HG03159 (cell line): ENCODE measurements around the gene ZBTB8A.
"Not testable (repeated sequence)": the region's sequence is repeated elsewhere in the genome, so short reads cannot be mapped to it uniquely, and the experiment has no call there.

Experiments
- ATAC-seq: cut with Tn5 transposase; IDR thresholded peaks from one replicate; pipeline ENCODE4 v1.9.1; 2021; ENCODE audit warnings: mild to moderate bottlenecking, moderate library complexity; ENCODE audit not compliant: unreplicated experiment

ZBTB8A gene

DNA sequence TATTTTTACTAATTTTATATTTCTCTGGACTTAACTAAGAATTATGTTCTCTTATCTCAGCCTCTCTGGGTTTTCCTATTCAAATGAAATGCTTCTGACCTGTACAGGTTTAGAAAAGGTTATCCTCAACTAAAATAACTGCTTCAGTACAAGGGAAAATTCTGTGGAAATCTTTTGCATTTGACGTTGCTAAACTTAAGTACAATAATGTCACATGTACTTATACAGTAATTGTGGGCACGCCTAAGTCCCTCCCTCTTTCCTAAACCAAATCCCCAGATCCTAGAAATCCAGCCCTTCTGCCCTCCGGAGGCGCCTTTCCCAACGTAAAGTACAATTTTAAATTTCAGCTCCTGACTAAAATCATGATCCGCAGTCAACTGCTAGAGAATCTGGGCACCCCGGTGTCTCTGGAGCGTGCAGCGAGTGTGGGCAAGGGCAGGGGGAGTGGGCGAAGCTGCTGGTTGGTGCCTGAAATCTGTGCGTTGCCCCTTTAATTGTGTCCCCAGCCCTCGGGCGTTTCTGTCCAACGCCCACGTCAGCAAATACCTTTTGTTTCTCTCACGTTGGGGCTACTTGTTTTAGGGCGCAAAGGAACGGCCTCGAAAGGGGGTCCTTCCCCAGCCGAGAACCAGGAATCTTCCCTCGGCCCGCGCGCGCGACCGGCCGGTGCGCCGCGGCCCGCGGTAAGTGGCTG, at the start of gene ZBTB8A:
ZBTB8A (plus strand) TSS at position 541 of the 697 bp plus-strand sequence. CDS start 53,505 bp downstream, outside the sequence.
- ATAC-seq: no peak

DNA sequence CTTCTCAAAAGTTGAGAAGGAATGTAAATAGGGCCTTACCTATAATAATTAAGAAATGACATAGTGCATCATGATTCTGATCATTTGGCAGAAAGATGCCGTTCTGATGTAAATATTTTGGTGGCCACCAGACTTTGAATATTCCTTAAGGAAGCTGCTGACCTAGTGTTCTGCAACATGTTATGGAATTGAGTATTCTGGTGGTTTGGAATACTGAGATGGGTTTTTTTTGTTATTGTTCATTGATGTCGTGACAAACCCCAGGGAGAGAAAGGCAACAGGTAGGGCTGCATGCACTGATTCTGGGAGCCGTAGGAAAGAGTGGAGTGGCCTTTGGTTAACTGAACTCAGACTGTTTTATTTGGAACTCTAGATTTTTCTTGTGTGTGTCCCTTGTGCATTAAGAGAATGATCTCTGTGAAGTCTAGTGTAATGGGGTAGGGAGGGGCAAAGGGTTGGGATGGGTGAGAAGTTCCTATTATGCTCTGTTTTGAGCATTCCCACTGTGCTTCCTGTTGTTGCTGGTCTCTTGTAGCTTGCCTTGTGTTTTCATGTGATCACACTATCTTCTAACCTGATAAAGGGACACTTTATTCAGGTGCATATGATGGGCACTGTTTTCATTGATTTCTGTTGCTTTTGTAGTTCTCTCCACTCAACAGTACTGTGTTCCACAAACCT, 49.3 kb upstream of the ZBTB8A start:
- no peak for ATAC-seq

DNA sequence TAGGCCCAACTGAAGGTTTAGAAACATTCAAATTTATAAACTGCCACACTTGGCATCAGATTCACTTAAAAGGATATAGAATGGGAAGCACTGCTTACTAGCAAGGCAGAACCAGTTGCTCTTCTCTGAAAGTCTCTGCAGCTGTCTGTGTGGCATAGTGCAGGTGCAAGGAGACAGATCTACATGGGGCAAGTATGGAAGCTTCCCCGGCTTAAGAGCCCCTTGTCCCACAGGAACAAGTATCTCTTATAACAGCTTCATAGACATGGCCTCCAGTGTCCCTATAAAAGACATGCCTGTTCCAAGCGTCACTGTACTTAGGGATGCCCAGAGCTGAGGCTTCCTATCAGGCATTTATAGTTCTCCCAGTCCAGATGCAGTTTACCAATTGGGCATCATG, 47.8 kb upstream of the ZBTB8A start:
- no peak for ATAC-seq

DNA sequence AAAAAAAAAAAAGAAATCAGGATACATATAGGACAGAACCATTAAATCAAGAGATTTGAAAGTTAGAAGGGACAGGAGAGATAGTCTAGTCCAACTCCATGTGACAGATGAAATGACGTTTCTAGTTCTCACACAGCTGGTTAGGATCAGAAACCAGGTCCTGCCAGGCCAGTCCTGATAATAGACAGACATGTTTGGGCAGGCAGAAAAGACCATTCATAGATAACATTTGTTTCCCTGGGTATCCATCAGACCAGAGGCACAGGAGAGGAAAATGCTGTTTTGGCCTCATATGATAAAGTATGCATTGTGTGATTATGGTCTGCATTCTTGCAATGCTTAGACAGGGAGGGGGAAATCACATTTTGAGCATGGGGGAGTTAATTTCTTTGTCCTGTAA, 45.0 kb upstream of the ZBTB8A start:
- no peak for ATAC-seq

DNA sequence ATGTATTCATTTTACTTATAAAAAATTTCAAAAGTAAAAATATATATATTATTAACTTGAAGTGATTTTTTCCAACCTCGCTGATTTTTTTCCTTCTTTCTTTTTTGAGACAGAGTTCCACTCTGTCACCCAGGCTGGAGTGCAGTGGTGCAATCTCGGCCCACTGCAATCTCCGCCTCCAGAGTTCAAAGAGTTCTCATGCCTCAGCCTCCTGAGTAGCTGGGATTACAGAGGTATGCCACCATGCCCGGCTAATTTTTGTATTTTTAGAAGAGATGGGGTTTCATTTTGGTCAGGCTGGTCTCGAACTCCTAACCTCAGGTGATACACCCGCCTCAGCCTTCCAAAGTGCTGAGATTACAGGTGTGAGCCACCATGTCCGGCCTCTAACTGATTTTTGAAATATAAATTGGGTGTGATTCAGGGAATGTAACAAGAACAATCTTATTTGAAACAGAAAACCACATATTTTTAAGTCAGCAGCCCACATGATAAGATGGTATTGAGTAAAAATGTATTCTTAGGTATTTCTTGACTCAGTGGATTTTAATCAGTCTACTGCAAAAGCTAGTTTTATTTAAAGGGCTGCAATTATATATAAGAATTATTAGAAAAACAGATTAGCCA, 44.4 kb upstream of the ZBTB8A start:
- no peak for ATAC-seq

DNA sequence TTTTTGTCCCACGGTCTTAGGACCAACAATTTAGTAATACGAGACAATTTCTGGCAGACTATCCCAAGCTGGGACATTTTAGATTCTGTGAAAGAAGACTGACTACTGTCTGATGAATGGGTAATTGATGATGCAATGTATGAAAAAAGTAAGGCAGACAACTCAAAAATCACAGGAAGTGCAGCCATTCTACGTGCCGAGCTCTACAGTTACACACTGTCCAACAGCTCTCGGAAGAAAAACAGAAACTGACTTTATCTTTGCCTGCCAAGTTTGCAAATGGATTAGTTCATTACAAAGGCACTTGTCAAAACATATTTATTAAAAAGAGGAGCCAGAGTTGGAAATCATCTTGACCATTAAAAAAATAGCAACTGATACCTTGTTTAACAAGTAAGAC, 43.1 kb upstream of the ZBTB8A start:
- no peak for ATAC-seq

DNA sequence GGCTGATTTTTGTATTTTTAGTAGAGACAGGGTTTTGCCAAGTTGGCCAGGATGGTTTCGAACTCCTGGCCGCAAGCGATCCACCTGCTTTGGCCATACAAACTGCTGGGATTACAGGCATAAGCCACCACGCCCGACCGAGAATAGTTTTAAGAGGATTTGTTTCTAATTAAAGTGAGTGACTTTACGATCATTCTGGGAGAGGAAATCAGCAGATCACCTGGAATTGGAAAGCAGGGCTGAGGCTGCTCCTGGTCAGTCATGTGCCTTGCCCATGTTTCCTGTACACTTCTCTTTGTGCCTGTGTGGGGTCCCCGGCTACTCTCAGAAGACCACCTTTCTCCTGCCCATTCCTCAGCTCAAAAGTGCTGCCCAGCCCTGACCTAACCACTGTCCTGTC, 40.5 kb upstream of the ZBTB8A start:
- ATAC-seq: no peak

DNA sequence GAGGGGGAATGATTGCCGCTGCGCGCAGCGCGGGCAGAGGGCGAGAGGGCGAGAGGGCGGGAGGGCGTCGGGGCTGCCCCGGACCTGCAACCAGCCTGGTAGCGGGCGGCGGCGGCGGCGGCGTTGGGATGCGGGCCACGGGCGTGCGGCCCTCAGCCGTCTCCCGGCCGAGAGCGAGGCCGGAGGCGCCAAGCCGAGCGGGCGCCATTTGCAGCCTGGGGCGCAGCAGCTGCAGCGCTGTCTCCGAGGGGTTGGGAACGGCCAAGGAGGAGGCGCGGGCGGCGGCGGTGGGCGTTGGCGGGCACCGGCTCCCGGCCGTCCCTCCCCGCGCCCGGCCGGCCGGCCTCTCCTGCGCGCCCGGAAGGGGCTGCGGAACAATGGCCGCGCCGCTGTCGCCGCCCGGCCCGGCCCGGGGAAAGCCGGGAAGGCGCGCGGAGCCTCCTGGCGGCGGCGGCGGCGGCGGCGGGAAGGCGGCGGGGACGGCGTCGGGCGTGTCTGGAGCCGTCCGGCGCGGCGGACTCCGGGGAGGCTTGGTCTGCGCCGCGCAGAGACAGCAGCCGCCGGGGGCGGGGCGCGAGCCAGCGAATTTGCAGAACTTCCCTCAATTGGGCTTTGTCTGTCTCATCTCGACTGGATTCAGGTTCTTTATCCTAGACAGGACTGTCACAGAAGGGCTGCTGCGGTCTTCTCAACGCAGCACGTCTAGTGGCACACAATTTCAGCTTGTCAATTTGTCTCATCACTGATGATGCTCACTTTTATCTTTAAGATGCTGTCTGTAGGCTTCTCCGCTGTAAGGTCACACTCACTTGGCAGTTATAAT, 38.6 kb upstream of the ZBTB8A start:
- ATAC-seq: no peak

DNA sequence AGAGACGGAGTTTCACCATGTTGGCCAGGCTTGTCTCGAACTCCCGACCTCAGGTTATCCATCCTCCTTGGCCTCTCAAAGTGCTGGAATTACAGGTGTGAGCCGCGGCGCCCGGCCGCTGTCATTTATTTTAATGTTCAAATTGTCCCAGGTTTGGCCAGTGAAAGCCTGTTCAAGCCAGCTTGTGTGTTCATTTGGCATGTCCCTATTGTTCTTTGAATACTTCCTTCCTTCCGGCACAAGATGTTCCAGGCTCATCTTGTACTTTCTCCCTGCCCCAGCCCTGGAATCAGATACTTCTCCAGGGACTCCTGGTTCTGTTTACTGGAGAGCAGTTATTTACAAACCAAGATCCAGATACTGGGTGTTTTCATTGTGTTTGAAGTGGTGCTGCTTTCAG, 37.4 kb upstream of the ZBTB8A start:
- no peak for ATAC-seq

DNA sequence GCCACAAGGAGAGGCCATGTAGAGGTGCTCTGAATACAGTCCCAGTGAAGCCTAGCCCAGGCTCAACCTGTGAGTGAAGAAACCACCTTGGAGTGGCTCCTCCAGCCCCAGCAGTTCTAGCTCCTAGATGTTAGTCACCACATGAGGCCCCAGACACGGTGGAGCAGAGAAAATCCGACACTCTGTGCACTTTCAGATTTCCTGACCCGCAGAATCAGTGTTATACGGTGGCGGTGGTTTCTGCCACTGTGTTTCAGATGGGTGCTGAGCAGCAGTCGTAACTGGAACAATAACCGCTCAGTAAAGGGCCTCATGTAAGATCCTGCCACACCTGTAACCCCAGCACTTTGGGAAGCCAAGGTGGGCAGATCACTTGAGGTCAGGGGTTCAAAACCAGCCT, 36.1 kb upstream of the ZBTB8A start:
- ATAC-seq: no peak

DNA sequence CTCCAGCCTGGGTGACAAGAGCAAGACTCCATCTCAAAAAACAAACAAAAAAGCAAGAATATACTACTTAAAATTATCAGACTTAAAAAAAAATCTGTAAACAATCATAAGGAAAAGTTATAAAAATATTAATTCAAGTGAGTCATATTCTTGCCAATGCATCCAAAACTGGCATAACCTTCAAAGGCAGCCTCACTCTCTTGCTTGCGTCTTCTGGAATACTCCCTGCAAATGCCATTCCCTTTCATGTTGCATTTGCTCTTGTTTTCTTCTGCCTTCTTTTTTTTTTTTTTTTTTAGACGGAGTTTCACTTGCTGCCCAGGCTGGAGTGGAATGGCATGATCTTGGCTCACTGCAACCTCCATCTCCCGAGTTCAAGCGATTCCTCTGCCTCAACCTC, 32.2 kb upstream of the ZBTB8A start:
- ATAC-seq: no peak

DNA sequence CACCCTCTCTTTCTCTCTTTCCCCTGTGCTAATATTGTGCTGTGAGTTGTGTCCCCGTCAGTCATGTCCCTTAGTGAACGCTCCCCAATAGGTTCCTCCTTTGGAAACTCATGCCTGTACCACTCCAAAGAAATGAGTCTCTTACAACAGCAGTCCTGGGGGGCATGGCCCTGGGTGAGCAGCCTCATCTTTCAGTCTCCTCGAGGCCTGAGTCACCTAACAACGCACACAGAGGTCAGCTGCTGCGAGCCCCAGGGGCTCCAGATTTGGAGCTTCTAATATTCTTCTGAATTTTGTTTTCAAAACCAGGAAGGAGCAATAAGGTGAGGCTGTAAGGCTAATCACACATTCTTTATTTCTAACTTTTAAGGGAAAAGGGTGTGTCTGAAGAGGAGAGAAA, 30.5 kb upstream of the ZBTB8A start:
- no peak for ATAC-seq

DNA sequence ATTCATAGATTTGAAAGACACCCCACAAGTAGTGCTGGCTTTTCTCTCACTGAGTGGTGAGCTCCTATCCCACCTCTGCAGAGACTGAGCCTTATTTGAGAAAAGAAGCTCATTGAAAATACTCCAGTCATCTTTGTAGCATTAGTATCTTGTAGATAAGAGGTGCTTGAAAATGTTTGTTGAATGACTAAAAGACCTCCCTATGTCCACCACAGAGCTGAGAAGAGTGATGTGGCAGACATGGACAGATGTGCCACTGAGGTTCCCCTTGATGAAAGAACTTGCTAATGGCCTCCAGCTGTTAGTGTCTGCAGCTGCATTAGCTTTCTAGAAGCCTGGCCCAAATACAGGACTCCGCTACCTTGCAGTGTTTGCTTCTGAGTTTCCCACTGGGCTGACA, 29.3 kb upstream of the ZBTB8A start:
- ATAC-seq: no peak

DNA sequence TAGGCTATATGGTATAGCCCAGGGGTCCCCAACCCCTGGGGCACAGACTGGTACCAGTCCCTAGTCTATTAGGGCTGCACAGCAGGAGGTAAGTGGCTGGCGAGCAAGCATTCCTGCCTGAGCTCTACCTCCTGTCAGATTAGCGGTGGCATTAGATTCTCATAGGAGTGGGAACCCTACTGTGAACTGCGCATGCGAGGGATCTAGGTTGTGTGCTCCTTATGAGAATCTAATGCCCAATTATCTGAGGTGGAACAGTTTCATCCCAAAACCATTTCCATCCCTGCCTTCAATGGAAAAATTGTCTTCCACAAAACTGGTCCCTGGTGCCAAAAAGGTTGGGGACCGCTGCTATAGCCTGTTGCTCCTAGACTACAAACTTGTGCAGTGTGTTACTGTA, 22.8 kb upstream of the ZBTB8A start:
- no peak for ATAC-seq

DNA sequence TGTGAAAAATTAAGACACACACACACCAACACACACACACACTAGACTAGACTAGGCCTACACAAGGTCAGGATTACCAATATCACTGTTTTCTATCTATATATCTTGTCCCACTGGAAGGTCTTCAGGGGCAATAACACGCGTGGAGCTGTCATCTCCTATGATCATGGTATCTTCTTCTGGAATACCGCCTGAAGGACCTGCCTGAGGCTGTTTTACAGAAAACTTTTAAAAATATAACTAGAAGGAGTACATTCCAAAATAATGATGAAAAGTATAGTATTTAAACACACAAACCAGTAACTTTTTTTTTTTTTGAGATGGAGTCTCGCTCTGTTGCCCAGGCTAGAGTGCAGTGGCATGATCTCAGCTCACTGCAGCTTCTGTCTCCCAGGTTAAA, 20.3 kb upstream of the ZBTB8A start:
- no peak for ATAC-seq

DNA sequence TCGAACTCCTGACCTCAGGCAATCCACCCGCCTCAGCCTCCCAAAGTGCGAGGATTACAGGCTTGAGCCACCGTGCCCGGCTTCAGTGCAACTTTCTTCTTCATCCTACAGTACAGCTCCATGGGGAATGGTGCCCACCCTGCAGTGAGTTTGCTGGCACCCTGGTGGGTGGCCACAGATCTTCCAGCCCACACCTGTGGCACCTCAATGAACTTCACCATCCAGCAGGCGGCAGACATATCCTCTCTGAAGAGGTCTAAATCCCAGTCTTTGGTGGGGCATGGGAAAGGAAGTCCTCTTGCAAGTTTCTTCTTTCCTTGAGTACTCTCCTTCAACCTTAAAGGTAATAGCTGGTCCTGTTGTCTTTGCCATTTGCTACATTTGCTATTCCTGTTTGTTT, 18.1 kb upstream of the ZBTB8A start:
- ATAC-seq: no peak

DNA sequence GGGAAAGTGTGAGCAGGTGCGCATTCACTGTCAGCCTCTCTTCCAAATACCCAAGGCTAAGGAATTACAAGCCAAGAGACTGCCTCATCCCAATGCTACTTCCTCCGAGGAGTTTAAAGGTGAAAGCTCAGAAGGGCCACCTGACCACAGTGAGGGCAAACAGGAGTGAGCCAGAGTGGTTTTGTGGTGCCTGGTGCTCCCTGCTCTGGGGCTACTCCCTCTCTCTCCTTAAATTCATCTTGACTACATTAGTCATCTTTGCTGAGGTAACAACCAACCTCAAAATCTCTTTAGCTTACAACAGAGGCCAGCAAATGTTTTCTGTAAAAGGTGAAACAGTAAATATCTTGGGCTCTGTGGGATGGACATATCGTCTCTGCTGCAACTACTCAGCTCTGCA, 14.2 kb upstream of the ZBTB8A start:
- no peak for ATAC-seq

DNA sequence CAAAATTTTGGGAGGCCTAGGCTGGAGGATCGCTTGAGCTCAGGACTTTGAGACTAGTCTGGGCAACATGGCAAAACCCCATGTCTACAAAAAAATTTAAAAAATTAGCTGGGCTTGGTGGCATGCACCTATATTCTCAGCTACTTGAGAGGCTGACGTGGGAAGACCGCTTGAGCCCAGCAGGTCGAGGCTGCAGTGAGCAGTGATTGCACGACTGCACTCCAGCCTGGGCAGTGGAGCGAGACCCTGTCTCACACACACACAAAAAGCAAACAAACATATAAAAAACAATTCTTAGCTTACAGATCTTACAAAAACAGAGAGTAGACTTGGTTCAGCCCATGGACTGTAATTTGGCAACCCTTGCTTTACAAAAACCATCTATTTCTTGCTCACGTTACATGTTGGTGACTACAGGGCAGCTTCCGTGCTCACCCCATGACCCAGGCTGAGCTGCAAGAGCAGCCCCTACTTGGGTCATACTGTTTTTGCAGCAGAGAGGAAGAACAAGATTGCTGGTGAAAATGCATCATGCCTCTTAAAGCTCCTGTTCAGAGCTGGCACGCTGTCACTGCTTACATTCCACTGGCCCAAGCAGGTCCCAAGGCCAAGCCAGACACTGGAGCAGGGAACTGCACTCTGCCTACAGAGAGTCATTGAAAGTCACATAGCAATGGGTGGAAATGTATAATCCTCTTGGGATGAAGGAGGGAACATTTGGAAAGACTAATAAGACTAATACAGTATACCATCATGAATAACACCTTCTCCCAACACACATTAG, 13.4 kb upstream of the ZBTB8A start:
- no peak for ATAC-seq

DNA sequence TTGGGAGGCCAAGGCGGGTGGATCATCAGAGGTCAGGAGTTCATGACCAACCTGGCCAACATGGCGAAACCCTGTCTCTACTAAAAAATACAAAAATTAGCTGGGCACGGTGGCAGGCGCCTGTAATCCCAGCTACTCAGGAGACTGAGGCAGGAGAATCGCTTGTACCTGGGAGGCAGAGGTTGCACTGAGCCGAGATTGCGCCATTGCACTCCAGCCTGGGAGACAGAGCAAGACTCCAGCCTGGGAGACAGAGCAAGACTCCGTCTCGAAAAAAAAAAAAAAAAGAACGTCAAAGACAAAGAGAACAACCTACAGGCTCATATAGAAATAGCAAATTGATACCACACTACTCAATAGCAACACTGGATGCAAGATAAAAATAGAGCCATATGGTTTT, 10.7 kb upstream of the ZBTB8A start:
- not testable (repeated sequence) for ATAC-seq

DNA sequence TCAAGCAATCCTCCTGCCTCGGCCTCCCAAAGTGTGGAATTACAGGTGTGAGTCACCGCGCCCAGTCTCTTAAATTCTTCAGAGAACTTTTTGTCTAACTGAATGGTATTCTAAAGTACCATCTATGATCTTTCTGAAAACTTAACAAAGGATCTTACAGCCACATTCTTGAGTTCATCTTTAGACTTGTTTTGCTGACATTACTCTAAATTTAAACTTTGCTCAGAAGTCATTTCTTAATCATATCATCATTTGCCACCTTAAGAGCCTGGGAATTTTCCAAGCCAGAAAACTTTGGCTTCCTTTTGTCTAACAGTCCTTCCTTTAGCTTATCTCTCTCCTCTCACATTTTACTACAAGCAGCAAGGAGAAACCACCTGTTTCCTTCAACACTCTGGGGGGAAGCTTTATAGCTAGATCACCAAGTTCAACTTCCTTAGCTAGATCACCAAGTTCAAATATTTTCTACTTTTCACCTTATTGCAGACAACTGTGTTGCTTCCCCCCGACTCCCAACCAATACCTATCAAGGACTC, 5.4 kb upstream of the ZBTB8A start:
- no peak for ATAC-seq
